ENCODE results near the gene ARHGAP10.

ARHGAP10 gene

GRCh38 chr4:147764337-147764736, 32.4 kb downstream of the ARHGAP10 start:
- H3K4me3 ChIP-seq (ENCODE audit: low read depth, low read length), result no peak overlapping the region
- TF ChIP-seq CTCF (conservative IDR thresholded peaks at IDR 0.05; ENCODE audit: low read depth, low read length), result no peak

GRCh38 chr4:147765121-147765529, 33.2 kb downstream of the ARHGAP10 start:
- no peak overlapping the region for H3K4me3 ChIP-seq (ENCODE audit: low read depth, low read length)
- no peak for TF ChIP-seq CTCF (conservative IDR thresholded peaks at IDR 0.05; ENCODE audit: low read depth, low read length)
- no peak for DNase-seq (ENCODE audit: low read depth)

More at GRCh38 chr4:147764337-147764736, 32.4 kb downstream of the ARHGAP10 start:
- no peak for DNase-seq (ENCODE audit: low read depth)

GRCh38 chr4:147768113-147768512, 36.2 kb downstream of the ARHGAP10 start:
- TF ChIP-seq CTCF (conservative IDR thresholded peaks at IDR 0.05; ENCODE audit: low read depth, low read length), result no peak
- H3K4me3 ChIP-seq (ENCODE audit: low read depth, low read length), result no peak overlapping the region
- DNase-seq (ENCODE audit: low read depth), result peak; percentile 94

GRCh38 chr4:147769386-147769785, 37.5 kb downstream of the ARHGAP10 start:
- H3K4me3 ChIP-seq (ENCODE audit: low read depth, low read length), result no peak overlapping the region
- peak; percentile 63 for DNase-seq (ENCODE audit: low read depth)
- no peak for TF ChIP-seq CTCF (conservative IDR thresholded peaks at IDR 0.05; ENCODE audit: low read depth, low read length)

- no peak overlapping the region for H3K4me3 ChIP-seq (ENCODE audit: low read depth, low read length)
- no peak for TF ChIP-seq CTCF (conservative IDR thresholded peaks at IDR 0.05; ENCODE audit: low read depth, low read length)
- no peak for DNase-seq (ENCODE audit: low read depth)
Measured at GRCh38 chr4:147770831-147771230, 38.9 kb downstream of the ARHGAP10 start.

GRCh38 chr4:147772056-147772455, 40.2 kb downstream of the ARHGAP10 start:
- no peak overlapping the region for H3K4me3 ChIP-seq (ENCODE audit: low read depth, low read length)
- TF ChIP-seq CTCF (conservative IDR thresholded peaks at IDR 0.05; ENCODE audit: low read depth, low read length), result no peak
- no peak for DNase-seq (ENCODE audit: low read depth)

- no peak overlapping the region for H3K4me3 ChIP-seq (ENCODE audit: low read depth, low read length)
- no peak for TF ChIP-seq CTCF (conservative IDR thresholded peaks at IDR 0.05; ENCODE audit: low read depth, low read length)
- DNase-seq (ENCODE audit: low read depth), result peak; percentile 67
Measured at GRCh38 chr4:147772459-147772969, 40.6 kb downstream of the ARHGAP10 start.

All from choroid plexus epithelial cell (primary cell).